ENCODE results near the gene SMC3. TPM values are rescaled to one million over a fixed set of nuclear protein-coding genes. Genes with fewer than 3 reads are reported as not detected.

SMC3 gene
- total RNA-seq, 2 donors from 2014 or later = 66.0 to 75.9 TPM

GRCh38 chr10:110642204-110643034, 74.9 kb downstream of the SMC3 start:
- WGBS, 2 experiments (ENCODE audit: insufficient coverage in 1 of 2, insufficient read length in 1 of 2) = 20 to 40% methylated on average over 6 to 14 of the region's 14 CpGs
- Histone ChIP-seq H3K9me3 (ENCODE audit: control insufficient read depth, low read length) (no peaks in the 10 kb centered on the region), H3K4me1 (ENCODE audit: control insufficient read depth, insufficient read depth, low read length) (peaks cover 14% of the 10 kb centered on the region), H3K27ac (ENCODE audit: low read depth, low read length) (no peak overlapping the region), H3K4me3 (ENCODE audit: low read length) (peak overlapping the region; percentile 85), H3K27me3 (ENCODE audit: control insufficient read depth, insufficient read depth, low read length, poor library complexity, severe bottlenecking) (peaks cover 32% of the 10 kb centered on the region), H3K36me3 (ENCODE audit: control insufficient read depth, insufficient read depth, low read length) (no peaks in the 10 kb centered on the region), H3K9ac (ENCODE audit: extremely low read depth, low read length, poor library complexity, severe bottlenecking) (peak overlapping the region; percentile 47)
- H3K36me3 Mint-ChIP-seq (ENCODE audit: low read depth) = no peaks in the 10 kb centered on the region
- no peak for DNase-seq
- peak overlapping the region; percentile 77 for H3K4me3 Mint-ChIP-seq
- H3K9me3 Mint-ChIP-seq = no peaks in the 10 kb centered on the region
- H3K4me1 Mint-ChIP-seq = peaks cover 38% of the 10 kb centered on the region
- TF ChIP-seq CTCF (conservative IDR thresholded peaks at IDR 0.05) = no peak
- H3K27me3 Mint-ChIP-seq (ENCODE audit: insufficient read depth) = peaks cover 32% of the 10 kb centered on the region
- peak overlapping the region; percentile 29 for H3K27ac Mint-ChIP-seq

- Mint-ChIP-seq H3K27ac (peak overlapping the region; percentile 85), H3K9me3 (no peaks in the 10 kb centered on the region), H3K27me3 (ENCODE audit: insufficient read depth) (peaks cover 32% of the 10 kb centered on the region), H3K36me3 (ENCODE audit: low read depth) (no peaks in the 10 kb centered on the region), H3K4me3 (peak overlapping the region; percentile 77), H3K4me1 (peaks cover 32% of the 10 kb centered on the region)
- Histone ChIP-seq H3K27ac (ENCODE audit: low read depth, low read length) (no peak overlapping the region), H3K4me3 (ENCODE audit: low read length) (peak overlapping the region; percentile 85), H3K9me3 (ENCODE audit: control insufficient read depth, low read length) (no peaks in the 10 kb centered on the region), H3K9ac (ENCODE audit: extremely low read depth, low read length, poor library complexity, severe bottlenecking) (peak overlapping the region; percentile 47), H3K4me1 (ENCODE audit: control insufficient read depth, insufficient read depth, low read length) (peaks cover 11% of the 10 kb centered on the region), H3K27me3 (ENCODE audit: control insufficient read depth, insufficient read depth, low read length, poor library complexity, severe bottlenecking) (peaks cover 32% of the 10 kb centered on the region), H3K36me3 (ENCODE audit: control insufficient read depth, insufficient read depth, low read length) (no peaks in the 10 kb centered on the region)
- 3% methylated on average over 14 to 40 of the region's 40 CpGs for WGBS, 2 experiments (ENCODE audit: insufficient coverage in 1 of 2, insufficient read length in 1 of 2)
- DNase-seq = peak; percentile 86
- TF ChIP-seq CTCF (conservative IDR thresholded peaks at IDR 0.05) = no peak
Observed at GRCh38 chr10:110643035-110643652, 75.6 kb downstream of the SMC3 start.

GRCh38 chr10:110643653-110644597, 76.4 kb downstream of the SMC3 start, which contains the start of gene RBM20:
Gene RBM20 (plus strand): TSS chr10:110644336. CDS start chr10:110644455, 119 bp downstream.
- Mint-ChIP-seq H3K4me1 (peaks cover 38% of the 10 kb centered on the region), H3K27me3 (ENCODE audit: insufficient read depth) (peaks cover 32% of the 10 kb centered on the region), H3K4me3 (peak within 1 kb of the TSS; percentile 77), H3K9me3 (no peaks in the 10 kb centered on the region), H3K36me3 (ENCODE audit: low read depth) (no peaks in the 10 kb centered on the region), H3K27ac (peak within 1 kb of the TSS; percentile 85)
- no peak within 1 kb of the TSS for H3K27ac ChIP-seq (ENCODE audit: low read depth, low read length)
- H3K9ac ChIP-seq (ENCODE audit: extremely low read depth, low read length, poor library complexity, severe bottlenecking) = peak within 1 kb of the TSS; percentile 47
- no peak for TF ChIP-seq CTCF (conservative IDR thresholded peaks at IDR 0.05)
- no peaks in the 10 kb centered on the region for H3K36me3 ChIP-seq (ENCODE audit: control insufficient read depth, insufficient read depth, low read length)
- H3K27me3 ChIP-seq (ENCODE audit: control insufficient read depth, insufficient read depth, low read length, poor library complexity, severe bottlenecking) = peaks cover 32% of the 10 kb centered on the region
- peaks cover 14% of the 10 kb centered on the region for H3K4me1 ChIP-seq (ENCODE audit: control insufficient read depth, insufficient read depth, low read length)
- H3K4me3 ChIP-seq (ENCODE audit: low read length) = peak within 1 kb of the TSS; percentile 85
- DNase-seq = peak; percentile 84
- H3K9me3 ChIP-seq (ENCODE audit: control insufficient read depth, low read length) = no peaks in the 10 kb centered on the region
- WGBS, 2 experiments (ENCODE audit: insufficient coverage in 1 of 2, insufficient read length in 1 of 2) = 0% methylated on average over 20 to 106 of the region's 106 CpGs
